Limb (tissue), 2 donors: ENCODE data around the gene CDC37L1.
A peak's percentile ranks its signal among the peaks of the same experiment; 100 is the strongest.

Experiments
- DNase-seq, 2 donors: peaks; one replicate each; pipeline ENCODE4 v3.0.0-alpha.2; 2016; ENCODE audit errors: extremely low spot score in 2 of 2

The CDC37L1 gene

GRCh38 chr9:4668604-4669003 is 10.8 kb upstream of the CDC37L1 start:
- no peak for DNase-seq

GRCh38 chr9:4669890-4670289 is 9.5 kb upstream of the CDC37L1 start:
- no peak for DNase-seq

GRCh38 chr9:4670591-4670990 is 8.8 kb upstream of the CDC37L1 start:
- DNase-seq = no peak

- DNase-seq = no peak
Measured at GRCh38 chr9:4671737-4672136, 7.6 kb upstream of the CDC37L1 start.

- no peak for DNase-seq
Measured at GRCh38 chr9:4674783-4675182, 4.6 kb upstream of the CDC37L1 start.

GRCh38 chr9:4677392-4677791 is 2.0 kb upstream of the CDC37L1 start:
- no peak for DNase-seq

GRCh38 chr9:4678679-4679267 is 596 bp upstream of the CDC37L1 start:
- peak in 1 of 2 donors; percentile 62 for DNase-seq

- no peak for DNase-seq
Measured at GRCh38 chr9:4680173-4680525, 780 bp downstream of the CDC37L1 start.

- DNase-seq = no peak
Measured at GRCh38 chr9:4680750-4681149, 1.4 kb downstream of the CDC37L1 start.

GRCh38 chr9:4684820-4685219 is 5.5 kb downstream of the CDC37L1 start:
- no peak for DNase-seq

- no peak for DNase-seq
Measured at GRCh38 chr9:4686112-4686511, 6.7 kb downstream of the CDC37L1 start.

- DNase-seq = no peak
Measured at GRCh38 chr9:4686584-4686983, 7.2 kb downstream of the CDC37L1 start.

GRCh38 chr9:4689021-4689420 is 9.7 kb downstream of the CDC37L1 start:
- no peak for DNase-seq

GRCh38 chr9:4689687-4690104 is 10.3 kb downstream of the CDC37L1 start:
- no peak for DNase-seq

- no peak for DNase-seq
Measured at GRCh38 chr9:4690144-4690543, 10.8 kb downstream of the CDC37L1 start.

- no peak for DNase-seq
Measured at GRCh38 chr9:4691795-4692194, 12.4 kb downstream of the CDC37L1 start.

GRCh38 chr9:4700091-4700490 is 20.7 kb downstream of the CDC37L1 start:
- DNase-seq = no peak

GRCh38 chr9:4700932-4701331 is 21.6 kb downstream of the CDC37L1 start:
- no peak for DNase-seq

- no peak for DNase-seq
Measured at GRCh38 chr9:4701526-4701925, 22.2 kb downstream of the CDC37L1 start.

- DNase-seq = no peak
Measured at GRCh38 chr9:4704129-4704528, 24.8 kb downstream of the CDC37L1 start.

GRCh38 chr9:4706021-4706420 is 26.7 kb downstream of the CDC37L1 start:
- no peak for DNase-seq

GRCh38 chr9:4706971-4707622 is 27.7 kb downstream of the CDC37L1 start:
- no peak for DNase-seq

GRCh38 chr9:4709380-4709779 is 30.0 kb downstream of the CDC37L1 start:
- no peak for DNase-seq

GRCh38 chr9:4713849-4714248 is 34.5 kb downstream of the CDC37L1 start:
- DNase-seq = no peak
